Spleen (tissue), 11 donors: ENCODE data around the gene SACS. TPM values are rescaled to one million over a fixed set of nuclear protein-coding genes. Genes with fewer than 3 reads are reported as not detected.
A peak's percentile ranks its signal among the peaks of the same experiment; 100 is the strongest.

Experiments used
- DNase-seq: peaks from one replicate; pipeline ENCODE4 v3.0.0-alpha.2; 2020
- H3K27ac ChIP-seq, 8 donors: fragments of 200-600 bp; sonication (generic) in 7 of 8; 1 replicate in 4 of 8; 2 replicates in 4 of 8; pipeline versions ENCODE4 v1.5.0 to v1.8.0; 2016 to 2021; ENCODE audit warnings: inconsistent platforms in 4 of 8, mild to moderate bottlenecking in 4 of 8, moderate library complexity in 1 of 8
- H3K27me3 ChIP-seq, 7 donors: fragments of 200-600 bp; sonication (generic) in 6 of 7; replicated peaks in 1 of 7; 1 replicate in 4 of 7; 2 replicates in 3 of 7; pipeline versions ENCODE4 v1.5.0 to v1.8.0; 2016 to 2021; ENCODE audit warnings: inconsistent platforms in 3 of 7, mild to moderate bottlenecking in 1 of 7
- H3K36me3 ChIP-seq, 6 donors: fragments of 200-600 bp; sonication (generic) in 5 of 6; 1 replicate in 4 of 6; 2 replicates in 2 of 6; pipeline versions ENCODE4 v1.5.0 to v1.8.0; 2016 to 2021; ENCODE audit warnings: inconsistent platforms in 2 of 6
- H3K4me1 ChIP-seq, 6 donors: fragments of 200-600 bp; sonication (generic) in 5 of 6; 1 replicate in 3 of 6; 2 replicates in 3 of 6; pipeline versions ENCODE4 v1.5.0 to v1.8.0; 2016 to 2021; ENCODE audit warnings: inconsistent platforms in 3 of 6
- H3K4me3 ChIP-seq, 8 donors: fragments of 200-600 bp; sonication (generic) in 7 of 8; 1 replicate in 4 of 8; 2 replicates in 4 of 8; pipeline versions ENCODE4 v1.5.0 to v1.8.0; 2016 to 2021; ENCODE audit warnings: inconsistent platforms in 4 of 8, mild to moderate bottlenecking in 4 of 8, moderate library complexity in 2 of 8
- H3K9me3 ChIP-seq, 8 donors: fragments of 200-600 bp; sonication (generic) in 7 of 8; 1 replicate in 4 of 8; 2 replicates in 4 of 8; pipeline versions ENCODE4 v1.5.0 to v1.8.0; 2016 to 2021; ENCODE audit warnings: inconsistent platforms in 4 of 8
- POLR2A ChIP-seq, 3 donors: fragments of 450-650 bp; IDR thresholded peaks; one replicate each; pipeline ENCODE4 v1.5.1; 2017; ENCODE audit warnings: antibody characterized with exemption in 3 of 3, mild to moderate bottlenecking in 1 of 3
- POLR2AphosphoS5 ChIP-seq, 3 donors: sonication (generic); formaldehyde crosslinking; IDR thresholded peaks; one replicate each; pipeline ENCODE4 v1.5.1; 2017; ENCODE audit warnings: antibody characterized with exemption in 3 of 3
- WGBS, 5 donors: extraction: QIAGEN DNeasy Blood & Tissue Kit in 3 of 5; methylation state at CpG; one replicate each; pipeline versions ENCODE4 v1.1.5 to v1.1.7; 2013 to 2018; 5-methylcytosine and 5-hydroxymethylcytosine counted together
- intact Hi-C: fragments of 100-400 bp; cut with DNase I; formaldehyde crosslinking; loops from one replicate; pipeline ENCODE4 v1.15.0; 2023; ENCODE audit warnings: low total_unique reads
- polyA plus RNA-seq, 3 donors: library from polyadenylated mRNA; stranded (reverse); fragments of 200-250 nt; gene quantifications; one replicate each; pipeline ENCODE4 v1.2.1, GENCODE V29; 2013
- total RNA-seq, 7 donors: library from RNA; depleted of rRNA in 3 of 7; stranded (reverse); fragments of >200 nt in 3 of 7; fragmentation: NEBNext Ultra II Directional in 4 of 7; extraction: Animal tissue kit (Norgen Biotek cat#: 25700) in 4 of 7; gene quantifications; one replicate each; pipeline versions ENCODE4 v1.1.0 to v1.2.1, GENCODE V29; 2016 to 2021
- TF ChIP-seq, protein P1 (sequence below), 11 experiments: fragments of 200-600 bp in 7 of 11; fragments of 450-650 bp in 4 of 11; sonication (generic) in 4 of 11; IDR thresholded peaks in 8 of 11; conservative IDR thresholded peaks in 3 of 11; 1 replicate in 7 of 11; 2 replicates in 4 of 11; pipeline versions ENCODE4 v1.4.0 to v1.8.0; 2016 to 2021; ENCODE audit warnings: antibody characterized with exemption in 11 of 11, inconsistent platforms in 4 of 11, mild to moderate bottlenecking in 1 of 11
- donor health status: healthy with polysubstance abuse.
- donor health status: DM: no; HTN: no; CAD: no; lungs with moderate emphysema.
- donor health status: DM: no; HTN: no; CAD: no.
- donor health status: Bipolar disorder and iron deficiency.
- donor health status: healthy.
- donor health status: DM: no; HTN: no; CAD: no.
- donor health status: DM: yes; HTN: yes; CAD: no.

Gene SACS
- total and polyA plus RNA-seq, 10 donors = 4.6 to 34.4 (median 23.1) TPM

DNA sequence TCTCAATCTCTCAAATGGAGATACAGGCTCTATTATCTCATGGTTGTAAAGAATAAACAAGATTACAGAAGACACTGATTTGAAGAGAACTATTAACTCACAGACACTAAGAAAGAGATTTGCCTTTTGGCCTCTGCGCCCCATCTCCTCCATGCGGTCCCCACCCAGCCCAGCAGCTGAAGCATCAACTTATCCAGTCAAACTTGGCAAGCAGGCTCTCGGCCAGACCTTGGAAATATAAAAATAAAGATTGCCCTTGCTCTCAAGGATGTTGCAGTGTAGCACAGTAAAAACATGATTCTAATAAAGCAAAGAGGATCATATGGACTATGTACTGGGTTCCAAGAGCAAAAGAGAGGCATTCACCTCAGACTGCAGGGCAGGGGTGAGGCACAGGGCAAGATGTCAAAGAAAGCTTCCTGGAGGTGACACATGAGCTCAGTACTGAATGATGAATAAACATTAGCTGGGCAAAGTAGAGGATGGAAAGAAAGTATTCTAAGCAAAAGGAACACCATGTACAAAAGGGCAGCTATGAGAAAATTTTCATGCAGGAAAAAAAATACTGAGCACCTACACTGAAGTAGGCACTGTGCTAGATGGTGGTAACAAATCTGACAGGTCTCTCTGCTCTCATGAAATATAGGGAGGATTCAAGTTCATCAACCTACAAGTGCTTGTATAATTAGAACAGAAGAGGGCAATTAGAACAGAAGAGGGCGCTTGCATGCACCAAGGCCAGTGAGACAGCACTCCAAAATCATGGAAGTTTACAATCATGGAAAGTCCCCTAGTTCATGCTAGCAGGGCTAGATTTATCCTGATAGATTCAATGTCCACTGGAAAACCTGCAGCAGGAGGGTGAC is 85.0 kb downstream of the SACS start:
- Histone ChIP-seq H3K36me3 (peaks cover 0 to 94% (median 29%) of the 10 kb centered on the region in 6 donors), H3K27ac (peak overlapping the region in 6 of 8 donors; percentile 4 to 63 (median 35)), H3K4me1 (peaks cover 0 to 22% (median 1%) of the 10 kb centered on the region in 6 donors), H3K9me3 (no peaks in the 10 kb centered on the region), H3K27me3 (no peaks in the 10 kb centered on the region), H3K4me3 (no peak overlapping the region)
- no peak for DNase-seq
- intact Hi-C loops = no loop called here
- WGBS, 5 donors = 72 to 87% (median 75%) methylated on average over 4 of the region's 4 CpGs
- TF ChIP-seq, protein P1, sequence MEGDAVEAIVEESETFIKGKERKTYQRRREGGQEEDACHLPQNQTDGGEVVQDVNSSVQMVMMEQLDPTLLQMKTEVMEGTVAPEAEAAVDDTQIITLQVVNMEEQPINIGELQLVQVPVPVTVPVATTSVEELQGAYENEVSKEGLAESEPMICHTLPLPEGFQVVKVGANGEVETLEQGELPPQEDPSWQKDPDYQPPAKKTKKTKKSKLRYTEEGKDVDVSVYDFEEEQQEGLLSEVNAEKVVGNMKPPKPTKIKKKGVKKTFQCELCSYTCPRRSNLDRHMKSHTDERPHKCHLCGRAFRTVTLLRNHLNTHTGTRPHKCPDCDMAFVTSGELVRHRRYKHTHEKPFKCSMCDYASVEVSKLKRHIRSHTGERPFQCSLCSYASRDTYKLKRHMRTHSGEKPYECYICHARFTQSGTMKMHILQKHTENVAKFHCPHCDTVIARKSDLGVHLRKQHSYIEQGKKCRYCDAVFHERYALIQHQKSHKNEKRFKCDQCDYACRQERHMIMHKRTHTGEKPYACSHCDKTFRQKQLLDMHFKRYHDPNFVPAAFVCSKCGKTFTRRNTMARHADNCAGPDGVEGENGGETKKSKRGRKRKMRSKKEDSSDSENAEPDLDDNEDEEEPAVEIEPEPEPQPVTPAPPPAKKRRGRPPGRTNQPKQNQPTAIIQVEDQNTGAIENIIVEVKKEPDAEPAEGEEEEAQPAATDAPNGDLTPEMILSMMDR (IDR thresholded peaks at IDR 0.05 in 8 of 11, conservative IDR thresholded peaks at IDR 0.05 in 3 of 11) = no peak
- TF ChIP-seq POLR2AphosphoS5 (IDR thresholded peaks at IDR 0.05) = peak in 2 of 3 donors; percentile 20 to 31
- no peak for TF ChIP-seq POLR2A (IDR thresholded peaks at IDR 0.05)

GRCh38 chr13:23347601-23348000 is 85.9 kb downstream of the SACS start:
- intact Hi-C loops = no loop called here
- H3K36me3 ChIP-seq = peaks cover 0 to 92% (median 25%) of the 10 kb centered on the region in 6 donors
- TF ChIP-seq POLR2AphosphoS5 (IDR thresholded peaks at IDR 0.05) = no peak
- H3K9me3 ChIP-seq = no peaks in the 10 kb centered on the region
- H3K27ac ChIP-seq = peak overlapping the region in 3 of 8 donors; percentile 7 to 63 (median 42)
- no peak for DNase-seq
- peaks cover 0 to 22% (median 1%) of the 10 kb centered on the region in 6 donors for H3K4me1 ChIP-seq
- H3K4me3 ChIP-seq = no peak overlapping the region
- no peaks in the 10 kb centered on the region for H3K27me3 ChIP-seq
- WGBS, 5 donors = 90 to 100% (median 96%) methylated on average over 1 of the region's 1 CpG

- H3K4me3 ChIP-seq = no peak overlapping the region
- H3K36me3 ChIP-seq = peaks cover 4 to 93% (median 33%) of the 10 kb centered on the region in 6 donors
- no peaks in the 10 kb centered on the region for H3K27me3 ChIP-seq
- H3K27ac ChIP-seq = no peak overlapping the region
- no peaks in the 10 kb centered on the region for H3K9me3 ChIP-seq
- TF ChIP-seq POLR2A (IDR thresholded peaks at IDR 0.05) (no peak), POLR2AphosphoS5 (IDR thresholded peaks at IDR 0.05) (no peak)
- TF ChIP-seq, protein P1 (IDR thresholded peaks at IDR 0.05 in 8 of 11, conservative IDR thresholded peaks at IDR 0.05 in 3 of 11) = no peak
- peaks cover 0 to 22% (median 1%) of the 10 kb centered on the region in 6 donors for H3K4me1 ChIP-seq
- DNase-seq = no peak
- intact Hi-C loops = no loop called here
- WGBS, 5 donors = 74 to 86% (median 80%) methylated on average over 4 of the region's 4 CpGs
Measured at GRCh38 chr13:23344931-23345595, 88.4 kb downstream of the SACS start.

DNA sequence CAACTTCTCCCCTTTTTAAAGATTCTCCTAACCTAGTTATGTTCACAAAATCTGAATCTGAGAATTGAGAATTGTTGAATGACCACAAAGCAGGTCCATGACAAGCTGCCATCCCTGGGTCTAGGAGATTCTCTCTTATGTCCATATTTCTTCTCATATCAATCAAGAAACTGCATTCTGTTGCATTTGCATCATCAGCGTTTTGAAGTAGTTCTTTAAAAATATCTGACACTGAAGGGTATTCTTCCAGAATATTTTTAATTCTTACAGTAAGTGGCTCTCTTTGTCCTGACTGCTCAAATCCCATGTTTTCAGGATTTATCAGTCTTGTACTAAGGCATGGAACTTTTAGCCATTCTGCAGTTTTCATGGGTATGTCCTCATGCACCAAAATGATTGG is 94.3 kb downstream of the SACS start:
- TF ChIP-seq POLR2AphosphoS5 (IDR thresholded peaks at IDR 0.05) (no peak), POLR2A (IDR thresholded peaks at IDR 0.05) (no peak)
- TF ChIP-seq, protein P1 (IDR thresholded peaks at IDR 0.05 in 8 of 11, conservative IDR thresholded peaks at IDR 0.05 in 3 of 11) = no peak

More for the DNA sequence above, 94.3 kb downstream of the SACS start:
- Histone ChIP-seq H3K36me3 (peaks cover 4 to 49% (median 20%) of the 10 kb centered on the region in 6 donors), H3K4me1 (no peaks in the 10 kb centered on the region), H3K27me3 (no peaks in the 10 kb centered on the region), H3K4me3 (no peak overlapping the region), H3K9me3 (peaks cover 0 to 39% (median 11%) of the 10 kb centered on the region in 8 donors), H3K27ac (no peak overlapping the region)
- DNase-seq = no peak
- WGBS, 5 donors = 93 to 98% (median 96%) methylated on average over 1 of the region's 1 CpG
- intact Hi-C loops = no loop called here
